ENCODE results near the gene C1orf216.

DNA sequence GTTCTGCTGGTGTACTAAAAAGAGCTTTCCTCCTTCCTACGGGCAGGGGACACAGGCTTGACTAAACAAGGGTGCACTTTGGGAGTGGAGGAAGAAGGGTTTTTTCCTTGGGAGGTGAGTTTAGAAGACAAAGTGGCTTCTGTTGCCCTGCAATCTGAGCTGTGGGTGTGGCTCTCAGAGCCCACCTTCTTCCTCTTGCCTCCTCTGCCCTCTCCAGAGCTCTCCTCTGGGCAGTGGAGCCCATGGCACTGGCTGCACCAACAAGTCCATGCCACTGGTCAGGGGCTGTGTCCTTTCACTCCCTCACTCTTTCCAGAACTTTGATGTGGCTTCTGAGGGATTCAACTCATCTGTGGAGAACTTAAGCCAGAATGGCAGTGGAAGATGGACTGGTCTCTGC lies 51.8 kb downstream of the C1orf216 start:
- TF ChIP-seq BACH2 (CRISPR knock-in tag; IDR thresholded peaks at IDR 0.05; ENCODE audit: borderline replicate concordance) (no peak), ZNF70 (CRISPR knock-in tag; IDR thresholded peaks at IDR 0.05) (no peak), GLIS3 (CRISPR knock-in tag; IDR thresholded peaks at IDR 0.05) (no peak), ZFP30 (CRISPR knock-in tag; IDR thresholded peaks at IDR 0.05) (no peak)

Data from SK-N-SH treated with all-trans-retinoic acid at 6 μM for 48 hours (cell line).